ENCODE results near the gene JAKMIP3.
"Not testable (repeated sequence)": the region's sequence is repeated elsewhere in the genome, so short reads cannot be mapped to it uniquely, and the experiment has no call there.

The JAKMIP3 gene

GRCh38 chr10:132076578-132077081, 10.9 kb downstream of the JAKMIP3 start:
- H3K27ac ChIP-seq = no peak overlapping the region
- no peak for TF ChIP-seq CTCF (conservative IDR thresholded peaks at IDR 0.05)

GRCh38 chr10:132077091-132077490, 11.3 kb downstream of the JAKMIP3 start:
- no peak for TF ChIP-seq CTCF (conservative IDR thresholded peaks at IDR 0.05)
- H3K27ac ChIP-seq = no peak overlapping the region

- no peak overlapping the region for H3K27ac ChIP-seq
- TF ChIP-seq CTCF (conservative IDR thresholded peaks at IDR 0.05) = no peak
These were observed 13.1 kb downstream of the JAKMIP3 start for GRCh38 chr10:132078746-132079345.

GRCh38 chr10:132084384-132084783, 18.6 kb downstream of the JAKMIP3 start:
- not testable (repeated sequence) for H3K27ac ChIP-seq

- not testable (repeated sequence) for H3K27ac ChIP-seq
These were observed 27.5 kb downstream of the JAKMIP3 start for GRCh38 chr10:132093236-132093635.

GRCh38 chr10:132094581-132095234, 29.0 kb downstream of the JAKMIP3 start:
- TF ChIP-seq CTCF (conservative IDR thresholded peaks at IDR 0.05) = no peak
- H3K27ac ChIP-seq = no peak overlapping the region

- no peak overlapping the region for H3K27ac ChIP-seq
- TF ChIP-seq CTCF (conservative IDR thresholded peaks at IDR 0.05) = no peak
These were observed 29.8 kb downstream of the JAKMIP3 start for GRCh38 chr10:132095403-132096113.

- H3K27ac ChIP-seq = no peak overlapping the region
- TF ChIP-seq CTCF (conservative IDR thresholded peaks at IDR 0.05) = no peak
These were observed 30.5 kb downstream of the JAKMIP3 start for GRCh38 chr10:132096223-132096622.
